K562 (cell line): ENCODE measurements around the gene KIAA1958. TPM values are rescaled to one million over a fixed set of nuclear protein-coding genes. Genes with fewer than 3 reads are reported as not detected.
"Not testable (repeated sequence)": the region's sequence is repeated elsewhere in the genome, so short reads cannot be mapped to it uniquely, and the experiment has no call there.

Experiments used
- ATAC-seq: fragments of 200-7000 bp; cut with Tn5 transposase; 3 replicates; pipeline ENCODE4 v1.9.1; 2020; ENCODE audit warnings: moderate library complexity
- BruUV-seq: library from RNA; stranded (reverse); fragments of 400-500 nt; replicated peaks from 2 replicates; lab custom pipeline; 2021; lab: Mats Ljungman, UMichigan
- CTCF ChIA-PET: fragments of 300-600 bp; formaldehyde crosslinking; extraction: SDS; loops from one replicate; lab custom pipeline; 2021; ENCODE audit warnings: low intra/inter-chr PET ratio; lab: Yijun Ruan, JAX
- POLR2A ChIA-PET: fragments of 300-600, 350-650 bp; sonication (Branson Sonifier 250); formaldehyde crosslinking; extraction: SDS; loops from one replicate; lab custom pipeline; 2021; ENCODE audit warnings: antibody characterized with exemption, inconsistent platforms; lab: Yijun Ruan, JAX
- DNase-seq, 4 experiments: peaks; one replicate each; pipeline versions ENCODE4 v3.0.0 to v3.0.0-alpha.2; 2011 to 2018; ENCODE audit warnings: low spot score in 3 of 4, mixed read lengths in 3 of 4; ENCODE audit errors: extremely low read depth in 1 of 4
- FAIRE-seq: peaks from 2 replicates; lab custom pipeline; 2011; peaks lifted over from hg19 to GRCh38; lab: Jason Lieb, UNC
- H2AFZ ChIP-seq: 2 replicates; pipeline ENCODE4 v1.6.0; 2011; ENCODE audit warnings: low read depth, low read length, control low read depth, inconsistent platforms
- H3K27ac ChIP-seq: fragments of 200-600 bp; 3 replicates; pipeline ENCODE4 v1.8.0; 2011; ENCODE audit warnings: low read depth, mild to moderate bottlenecking, control low read depth, inconsistent platforms, low read length, moderate library complexity, mixed read lengths; ENCODE audit errors: extremely low read depth
- H3K27me3 ChIP-seq, 2 experiments: fragments of 300-600 bp in 1 of 2; 2 replicates in 1 of 2; 3 replicates in 1 of 2; pipeline versions ENCODE4 v1.6.0 to v1.8.0; 2011; ENCODE audit warnings: inconsistent platforms in 2 of 2, low read length in 2 of 2, mild to moderate bottlenecking in 1 of 2, mixed read lengths in 1 of 2, moderate library complexity in 1 of 2; ENCODE audit not compliant: control insufficient read depth in 2 of 2, insufficient read depth in 2 of 2
- H3K36me3 ChIP-seq: fragments of 300-600 bp; 3 replicates; pipeline ENCODE4 v1.8.0; 2011; ENCODE audit warnings: mild to moderate bottlenecking, low read length, inconsistent platforms; ENCODE audit not compliant: control insufficient read depth, insufficient read depth
- H3K4me1 ChIP-seq, 2 experiments: fragments of 200-600 bp in 1 of 2; replicated peaks in 1 of 2; 2 replicates in 1 of 2; 3 replicates in 1 of 2; pipeline versions ENCODE4 v1.5.1 to v1.8.0; 2011; ENCODE audit warnings: inconsistent platforms in 2 of 2, low read length in 2 of 2, mild to moderate bottlenecking in 1 of 2, mixed read lengths in 1 of 2, moderate library complexity in 1 of 2; ENCODE audit not compliant: control insufficient read depth in 2 of 2, insufficient read depth in 2 of 2
- H3K4me2 ChIP-seq: 2 replicates; pipeline ENCODE4 v1.6.1; 2011; ENCODE audit warnings: low read length, control low read depth, inconsistent platforms, mixed read lengths; ENCODE audit not compliant: insufficient read depth
- H3K4me3 ChIP-seq: fragments of 200-600 bp; sonication (generic), shearing (Covaris generic); 2 replicates; pipeline ENCODE4 v1.5.1; 2016; ENCODE audit warnings: control low read depth, inconsistent platforms
- H3K79me2 ChIP-seq: fragments of 200-600 bp; 3 replicates; pipeline ENCODE4 v1.8.0; 2011; ENCODE audit warnings: low read length, inconsistent platforms; ENCODE audit not compliant: control insufficient read depth, insufficient read depth
- H3K9ac ChIP-seq, 2 experiments: 2 replicates each; pipeline versions ENCODE4 v1.6.0 to v1.6.1; 2011; ENCODE audit warnings: low read depth in 2 of 2, low read length in 2 of 2, control low read depth in 1 of 2, inconsistent platforms in 1 of 2, mild to moderate bottlenecking in 1 of 2, mixed read lengths in 1 of 2; ENCODE audit not compliant: insufficient read depth in 1 of 2
- H3K9me1 ChIP-seq: one replicate; pipeline ENCODE4 v1.6.0; 2011; ENCODE audit warnings: inconsistent platforms, mild to moderate bottlenecking, low read length, moderate library complexity; ENCODE audit not compliant: control insufficient read depth, insufficient read depth
- H3K9me3 ChIP-seq: replicated peaks from 2 replicates; pipeline ENCODE4 v1.5.1; 2011; ENCODE audit warnings: low read depth, low read length, inconsistent platforms; ENCODE audit not compliant: control insufficient read depth, insufficient read depth
- H4K20me1 ChIP-seq: replicated peaks from 2 replicates; pipeline ENCODE4 v1.6.1; 2011; ENCODE audit warnings: low read length, inconsistent platforms, mixed read lengths; ENCODE audit not compliant: control insufficient read depth, insufficient read depth
- ARID1B ChIP-seq: fragments of 450-650 bp; IDR thresholded peaks from 2 replicates; pipeline ENCODE4 v1.6.1; 2016; ENCODE audit warnings: antibody characterized with exemption, mild to moderate bottlenecking, inconsistent platforms
- CBFA2T3 ChIP-seq: fragments of 450-650 bp; IDR thresholded peaks from 2 replicates; pipeline ENCODE4 v1.6.1; 2017
- DPF2 ChIP-seq: fragments of 450-650 bp; IDR thresholded peaks from 2 replicates; pipeline ENCODE4 v1.6.1; 2016
- RAD51 ChIP-seq: fragments of 450-650 bp; IDR thresholded peaks from 2 replicates; pipeline ENCODE4 v1.7.1; 2016; ENCODE audit warnings: low read depth, mild to moderate bottlenecking, borderline replicate concordance
- SMAD4 ChIP-seq: fragments of 250-450 bp; sonication (Bioruptor Pico); conservative IDR thresholded peaks from 2 replicates; pipeline ENCODE4 v1.8.0; 2021; ENCODE audit warnings: inconsistent platforms, mild to moderate bottlenecking, moderate library complexity
- ZNF24 ChIP-seq: fragments of 450-650 bp; IDR thresholded peaks from 2 replicates; pipeline ENCODE4 v1.6.1; 2016
- WGBS: fragments of 100-300 bp; shearing (Covaris generic); methylation state at CpG from one replicate; pipeline ENCODE4 v1.1.6; 2016; ENCODE audit warnings: low coverage, mixed read lengths; ENCODE audit not compliant: insufficient coverage; ENCODE audit errors: missing lambda C conversion rate; 5-methylcytosine and 5-hydroxymethylcytosine counted together
- in situ Hi-C: fragments of 300-500 bp; cut with MboI; formaldehyde crosslinking; loops from 4 replicates; pipeline ENCODE4 v1.15.0; 2018; ENCODE audit warnings: inconsistent platforms, mixed read lengths
- intact Hi-C: fragments of 100-400 bp; cut with micrococcal nuclease; formaldehyde crosslinking; loops from 2 replicates; pipeline ENCODE4 v1.14.2; 2022
- polyA plus RNA-seq, 8 experiments: library from polyadenylated mRNA; depleted of rRNA in 4 of 8; stranded (reverse) in 5 of 8; unstranded in 3 of 8; fragments of >200 nt; fragmentation: Nextera tagmentation in 2 of 8; fragmentation: Illumina TruSeq in 1 of 8; extraction: Ambion mirVana in 2 of 8; extraction: Trizol in 1 of 8; gene quantifications; 2 replicates each; pipeline versions ENCODE4 v1.2.1 to v1.2.3, GENCODE V29; 2011 to 2014; ENCODE audit warnings: inconsistent platforms in 1 of 8, missing spikeins in 1 of 8
- total RNA-seq, 7 experiments: library from RNA; depleted of rRNA in 6 of 7; stranded (reverse); fragments of >200 nt in 6 of 7; fragmentation: Illumina TruSeq in 2 of 7; extraction: Trizol in 2 of 7; gene quantifications; 2 replicates each; pipeline versions ENCODE4 v1.2.1 to v1.2.3, GENCODE V29; 2011 to 2021; ENCODE audit warnings: low replicate concordance in 1 of 7
- TF ChIP-seq, protein P1 (sequence below): fragments of 450-650 bp; IDR thresholded peaks from 2 replicates; pipeline ENCODE4 v1.6.1; 2016

Gene KIAA1958
- total and polyA plus RNA-seq, 9 of the 15 experiments (the other 6 are each of a cell fraction or from before 2014, with no cell fraction given), result 1.1 to 16.0 (median 10.1) TPM

DNA sequence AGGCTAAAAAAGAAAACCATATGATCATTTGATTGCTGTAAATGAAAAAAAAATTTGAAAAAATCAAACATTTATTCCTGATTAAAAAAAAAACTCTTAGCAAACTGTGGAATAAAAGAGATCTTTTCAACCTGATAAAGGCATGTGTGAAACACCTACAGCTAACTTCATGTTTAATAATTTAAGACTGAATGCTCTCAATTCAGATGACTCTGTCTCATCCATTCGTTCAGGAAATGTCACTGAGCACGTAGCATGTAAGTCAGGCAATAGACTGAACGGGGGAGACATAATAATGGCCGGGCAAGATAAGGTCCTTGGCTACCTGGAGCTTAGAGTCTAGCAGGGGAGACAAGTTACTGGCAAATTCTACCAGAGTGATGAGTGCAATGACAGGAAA lies 25.8 kb downstream of the KIAA1958 start:
- H3K4me3 ChIP-seq, in situ Hi-C loops, POLR2A ChIA-PET, H2AFZ ChIP-seq, H3K9ac ChIP-seq, H3K36me3 ChIP-seq, H4K20me1 ChIP-seq, H3K27me3 ChIP-seq, intact Hi-C loops, DNase-seq, H3K4me2 ChIP-seq, H3K9me3 ChIP-seq, CTCF ChIA-PET, BruUV-seq, H3K9me1 ChIP-seq: not testable (repeated sequence)
- TF ChIP-seq, protein P1, sequence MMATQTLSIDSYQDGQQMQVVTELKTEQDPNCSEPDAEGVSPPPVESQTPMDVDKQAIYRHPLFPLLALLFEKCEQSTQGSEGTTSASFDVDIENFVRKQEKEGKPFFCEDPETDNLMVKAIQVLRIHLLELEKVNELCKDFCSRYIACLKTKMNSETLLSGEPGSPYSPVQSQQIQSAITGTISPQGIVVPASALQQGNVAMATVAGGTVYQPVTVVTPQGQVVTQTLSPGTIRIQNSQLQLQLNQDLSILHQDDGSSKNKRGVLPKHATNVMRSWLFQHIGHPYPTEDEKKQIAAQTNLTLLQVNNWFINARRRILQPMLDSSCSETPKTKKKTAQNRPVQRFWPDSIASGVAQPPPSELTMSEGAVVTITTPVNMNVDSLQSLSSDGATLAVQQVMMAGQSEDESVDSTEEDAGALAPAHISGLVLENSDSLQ, result peak; percentile 49; the same call in 1 of the 2 replicates
- peak; percentile 52; the same call in 1 of the 2 replicates for TF ChIP-seq DPF2
- TF ChIP-seq ZNF24, result peak; percentile 73; the same call in 1 of the 2 replicates
- peak; percentile 18; the same call in 1 of the 2 replicates for TF ChIP-seq RAD51
- 0 out of 2 replicates have a peak, but pooled peaks have one; percentile 15 for TF ChIP-seq SMAD4 (CRISPR knock-in tag)
- TF ChIP-seq ARID1B, result peak; percentile 54; the same call in 1 of the 2 replicates
- peak; percentile 59 for TF ChIP-seq CBFA2T3
- H3K4me1 ChIP-seq, result peaks cover 0 to 13% of the 10 kb centered on the region in 2 experiments; a peak in 1 of 5 replicates
- ATAC-seq, result peak; percentile 82
- peak; percentile 94 for FAIRE-seq
- peak overlapping the region; percentile 13; the same call in 2 of the 3 replicates for H3K27ac ChIP-seq
- peaks cover 51% of the 10 kb centered on the region for H3K79me2 ChIP-seq
- WGBS, result 15% methylated on average over 2 of the region's 4 CpGs
